CD4-positive, alpha-beta T cell treated with Interleukin-17A for 4 hours (primary cell): ENCODE results near the gene CFAP44.
A peak's percentile ranks its signal among the peaks of the same experiment; 100 is the strongest.
"Not testable (repeated sequence)": the region's sequence is repeated elsewhere in the genome, so short reads cannot be mapped to it uniquely, and the experiment has no call there.

Experiments used
- DNase-seq: peaks from one replicate; pipeline ENCODE4 v3.0.0-alpha.2; 2020; ENCODE audit warnings: mixed read lengths

CFAP44 gene, protein sequence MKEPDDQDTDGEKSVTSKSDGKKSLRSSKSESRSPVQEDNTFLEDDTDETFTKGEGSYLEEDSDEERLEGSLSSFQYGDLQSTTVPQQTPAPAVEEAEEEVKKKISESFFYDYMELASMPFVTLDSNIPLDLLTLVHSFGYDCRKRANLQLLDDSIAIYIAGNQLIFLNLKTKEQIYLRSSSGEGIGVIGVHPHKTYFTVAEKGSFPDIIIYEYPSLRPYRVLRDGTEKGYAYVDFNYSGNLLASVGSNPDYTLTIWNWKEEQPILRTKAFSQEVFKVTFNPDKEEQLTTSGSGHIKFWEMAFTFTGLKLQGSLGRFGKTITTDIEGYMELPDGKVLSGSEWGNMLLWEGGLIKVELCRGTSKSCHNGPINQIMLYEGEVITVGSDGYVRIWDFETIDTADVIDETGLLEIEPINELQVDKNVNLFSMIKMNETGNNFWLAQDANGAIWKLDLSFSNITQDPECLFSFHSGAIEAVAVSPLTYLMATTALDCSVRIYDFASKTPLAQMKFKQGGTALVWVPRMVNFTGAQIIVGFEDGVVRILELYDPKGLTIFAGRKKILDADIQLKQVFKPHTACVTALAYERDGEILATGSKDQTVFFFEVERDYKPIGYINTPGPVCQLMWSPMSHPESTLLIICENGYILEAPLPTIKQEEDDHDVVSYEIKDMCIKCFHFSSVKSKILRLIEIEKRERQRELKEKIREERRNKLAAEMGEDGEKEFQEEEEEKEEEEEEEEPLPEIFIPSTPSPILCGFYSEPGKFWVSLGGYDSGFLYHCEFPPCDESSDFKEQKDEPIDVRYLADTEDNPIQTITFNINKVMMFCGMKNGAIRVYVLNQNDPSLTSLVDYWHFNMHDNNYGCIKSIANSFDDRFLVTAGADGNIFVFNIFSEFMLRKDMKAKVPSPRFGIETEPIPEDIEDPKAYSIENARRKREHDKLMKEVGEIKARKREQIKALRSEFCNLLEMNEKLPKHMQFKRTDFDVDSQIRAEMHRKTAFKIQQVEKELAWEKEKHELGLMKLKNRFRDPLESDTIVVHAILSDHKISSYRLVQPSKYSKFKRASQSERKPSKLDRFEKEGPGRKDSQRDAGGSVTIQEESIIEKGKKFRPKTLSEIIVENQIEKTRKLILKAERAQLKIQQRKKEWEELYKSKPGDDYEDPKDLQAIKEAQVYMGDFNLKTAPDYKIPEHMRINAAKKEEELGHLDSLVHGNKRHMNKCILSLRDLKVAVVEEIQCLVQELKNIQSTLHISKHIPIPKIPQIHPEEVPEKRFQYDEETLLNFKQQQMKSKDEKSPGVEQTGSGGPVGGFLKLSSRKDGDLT (N-terminal part only)

DNA sequence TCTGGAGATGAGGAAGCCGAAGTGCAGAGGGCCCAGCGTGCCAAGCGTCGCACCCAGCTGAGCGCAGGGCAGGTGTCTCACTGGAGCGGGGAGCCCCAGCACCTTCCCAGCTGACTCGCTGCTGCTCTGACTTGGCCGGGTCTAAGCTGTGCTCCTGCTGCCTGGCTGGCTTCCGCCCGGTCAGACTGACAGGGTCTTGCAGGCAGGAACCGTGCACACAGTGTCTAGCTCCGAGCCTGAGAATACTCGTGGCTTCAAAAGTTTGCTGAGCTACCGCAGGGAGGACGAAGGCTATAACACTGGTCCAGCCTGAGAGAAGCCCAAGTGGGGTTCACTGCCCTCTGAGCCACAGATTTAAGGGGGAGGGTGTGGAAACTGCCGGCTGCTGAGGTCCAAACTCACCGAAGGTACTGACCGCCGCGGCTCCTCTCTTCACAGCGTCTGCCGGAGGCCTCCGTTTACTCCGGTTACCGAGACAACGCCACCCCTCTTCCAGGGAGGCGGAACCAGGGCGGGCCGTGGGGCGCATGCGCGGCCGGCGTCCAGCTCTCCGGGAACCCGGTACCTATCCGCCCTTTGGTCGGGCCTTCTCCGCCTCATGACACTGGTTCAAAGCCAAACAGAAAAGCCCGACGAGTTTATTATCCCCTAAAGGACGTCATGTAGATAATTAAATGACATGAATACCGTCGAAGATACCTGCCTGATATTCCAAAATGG lies at the start of gene CFAP44:
TSS of gene CFAP44 (minus strand) at position 443 of the 720 bp plus-strand sequence. CDS start 7,829 bp downstream, outside the sequence.
- peak; percentile 67 for DNase-seq

DNA sequence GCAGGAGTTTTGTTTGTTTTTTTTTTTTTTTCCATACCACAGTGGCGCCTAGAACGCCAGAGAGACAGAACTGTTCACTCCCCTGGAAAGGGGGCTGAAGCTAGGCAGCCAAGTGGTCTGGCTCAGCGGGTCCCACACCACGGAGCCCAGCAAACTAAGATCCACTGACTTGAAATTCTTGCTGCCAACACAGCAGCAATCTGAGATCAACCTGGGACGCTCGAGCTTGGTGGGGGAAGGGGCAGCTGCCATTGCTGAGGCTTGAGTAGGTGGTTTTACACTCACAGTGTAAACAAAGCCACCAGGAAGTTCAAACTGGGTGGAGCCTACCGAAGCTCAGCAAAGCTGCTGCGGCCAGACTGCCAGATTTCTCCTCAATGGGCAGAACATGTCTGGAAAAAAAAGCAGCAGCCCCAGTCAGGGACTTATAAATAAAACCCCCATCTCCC lies 43.9 kb upstream of the CFAP44 start:
- peak; percentile 41 for DNase-seq

DNA sequence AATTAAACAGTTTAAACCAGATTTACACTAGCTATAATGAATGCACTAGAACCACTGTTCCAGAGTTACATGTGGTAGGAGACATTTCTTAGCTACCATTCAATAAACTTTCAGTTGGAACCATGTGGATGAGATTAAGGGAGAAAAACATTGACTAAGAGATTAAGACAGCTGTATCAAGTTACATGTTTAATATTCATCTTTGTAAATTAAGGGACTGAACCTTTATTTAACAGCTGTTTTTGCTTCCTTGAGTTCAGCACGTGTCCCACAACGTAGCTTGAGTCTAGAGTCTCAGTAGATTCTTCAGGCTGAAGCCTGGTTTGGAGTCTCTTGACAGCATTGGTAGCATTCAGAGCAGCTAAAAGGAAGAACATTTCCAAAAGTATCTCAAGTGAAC lies 27.2 kb upstream of the CFAP44 start:
- DNase-seq = no peak

DNA sequence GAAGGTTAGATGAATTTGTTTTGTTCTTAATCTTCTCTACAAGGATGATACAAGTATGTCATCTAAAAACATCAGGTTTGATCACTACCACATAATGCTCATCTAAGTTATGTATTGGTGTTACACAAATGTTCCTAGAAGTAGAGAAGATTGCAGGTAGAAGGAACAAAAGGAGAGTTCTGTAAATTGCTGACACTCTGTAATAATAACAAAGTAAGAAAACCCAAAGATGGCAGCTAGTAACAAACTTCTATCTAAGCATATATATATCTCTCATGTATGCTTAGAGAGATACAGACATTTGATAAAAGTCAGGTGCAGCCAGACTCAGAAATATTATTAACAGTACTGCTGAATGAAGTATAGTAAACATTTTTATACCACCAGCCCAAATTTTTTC lies 20.2 kb upstream of the CFAP44 start:
- no peak for DNase-seq

DNA sequence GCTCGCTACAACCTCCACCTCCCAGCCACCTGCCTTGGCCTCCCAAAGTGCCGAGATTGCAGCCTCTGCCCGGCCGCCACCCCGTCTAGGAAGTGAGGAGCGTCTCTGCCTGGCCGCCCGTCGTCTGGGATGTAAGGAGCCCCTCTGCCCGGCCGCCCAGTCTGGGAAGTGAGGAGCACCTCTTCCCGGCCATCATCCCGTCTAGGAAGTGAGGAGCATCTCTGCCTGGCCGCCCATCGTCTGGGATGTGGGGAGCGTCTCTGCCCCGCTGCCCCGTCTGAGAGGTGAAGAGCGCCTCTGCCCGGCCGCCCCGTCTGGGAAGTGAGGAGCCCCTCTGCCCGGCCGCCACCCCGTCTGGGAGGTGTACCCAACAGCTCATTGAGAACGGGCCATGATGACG lies 17.3 kb upstream of the CFAP44 start:
- DNase-seq = not testable (repeated sequence)

DNA sequence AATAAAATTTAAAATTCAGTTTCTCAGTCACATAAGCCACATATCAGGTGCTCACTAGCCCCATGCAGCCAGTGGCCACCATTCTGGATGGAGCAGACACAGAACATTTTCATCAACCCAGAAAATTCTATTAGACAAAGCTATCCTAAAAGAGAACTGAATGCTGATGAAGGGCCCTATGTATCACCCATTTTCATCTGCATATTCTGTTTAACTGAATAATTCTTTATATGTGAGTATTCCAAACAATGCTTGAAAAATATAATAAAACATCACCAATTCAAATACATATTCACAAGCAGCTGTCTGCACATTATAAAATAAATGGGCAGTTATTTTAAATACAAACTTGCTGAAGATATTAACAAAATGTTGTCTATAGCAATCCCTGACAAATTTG lies 14.2 kb upstream of the CFAP44 start:
- DNase-seq = no peak

DNA sequence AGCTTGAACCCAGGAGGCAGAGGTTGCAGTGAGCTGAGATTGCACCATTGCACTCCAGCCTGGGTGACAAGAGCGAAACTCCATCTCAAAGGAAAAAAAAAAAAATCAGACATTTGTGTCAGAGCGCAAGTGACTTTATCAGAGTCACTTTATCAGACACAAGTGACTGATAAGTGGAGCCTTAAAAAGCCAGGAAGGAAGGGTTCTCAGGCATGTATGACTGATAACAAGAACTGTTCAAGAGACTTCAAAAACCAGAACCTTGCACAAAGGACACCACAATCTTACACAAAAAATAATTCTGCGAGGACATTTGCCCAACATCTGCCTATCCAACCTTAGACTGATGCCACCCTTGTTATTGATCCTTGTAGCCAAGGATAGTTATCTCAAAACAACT lies 13.3 kb upstream of the CFAP44 start:
- DNase-seq = no peak

DNA sequence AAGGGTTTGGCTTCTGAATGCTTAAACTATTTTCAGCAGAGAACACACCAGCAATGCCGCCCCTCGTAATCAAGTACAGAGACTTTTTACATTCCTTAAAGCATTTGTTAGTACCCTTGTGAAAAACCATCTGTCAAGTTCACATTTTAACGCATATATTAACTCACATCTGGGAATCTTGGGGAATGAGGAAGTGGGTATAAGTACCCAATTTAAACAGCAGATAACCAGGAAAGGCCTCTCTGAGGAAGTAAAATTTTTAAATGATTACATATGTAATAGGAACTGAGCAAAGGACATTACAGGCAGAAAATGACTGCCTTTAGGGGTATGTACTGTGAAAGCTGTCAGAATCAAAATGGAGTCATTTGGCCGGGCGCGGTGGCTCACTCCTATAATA lies 12.8 kb upstream of the CFAP44 start:
- no peak for DNase-seq

DNA sequence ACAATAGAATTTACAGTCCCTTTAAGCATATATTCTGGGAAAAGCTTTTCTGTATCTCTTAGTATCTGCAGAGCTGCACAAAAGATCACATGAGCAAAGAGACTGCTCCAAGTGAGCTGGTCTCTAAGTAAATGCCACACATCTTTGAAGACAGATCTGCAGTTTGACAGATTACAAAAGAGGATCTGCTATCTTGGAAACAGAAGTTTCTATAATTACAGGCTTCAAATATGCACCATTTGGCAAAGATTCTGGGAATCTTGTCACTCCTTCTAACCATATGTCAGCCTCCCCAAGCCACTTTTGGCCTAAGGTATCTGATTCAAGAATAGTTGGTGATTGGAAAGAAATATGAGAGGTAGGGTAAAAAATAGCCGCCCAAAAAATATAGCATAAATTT lies 9.6 kb upstream of the CFAP44 start:
- DNase-seq = no peak

DNA sequence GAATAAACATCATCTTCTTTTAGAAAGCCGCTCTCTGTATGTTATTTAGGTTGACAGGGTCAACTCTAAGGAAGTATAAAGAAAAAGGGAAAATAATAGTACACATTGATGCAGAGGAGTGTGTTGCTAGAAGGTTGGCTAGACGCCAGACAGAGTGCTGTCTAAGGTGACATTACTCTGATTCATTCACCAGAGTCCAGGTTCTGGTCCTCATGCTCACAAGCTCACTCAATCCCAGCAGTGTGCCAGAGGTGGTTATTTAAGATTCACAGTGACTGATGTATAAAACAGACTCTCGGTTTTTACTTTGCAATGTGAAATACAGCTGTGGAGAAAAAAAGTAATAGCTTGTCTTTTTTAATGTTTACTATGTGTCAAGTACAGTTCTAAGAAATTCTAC lies 1.7 kb downstream of the CFAP44 start:
- no peak for DNase-seq

DNA sequence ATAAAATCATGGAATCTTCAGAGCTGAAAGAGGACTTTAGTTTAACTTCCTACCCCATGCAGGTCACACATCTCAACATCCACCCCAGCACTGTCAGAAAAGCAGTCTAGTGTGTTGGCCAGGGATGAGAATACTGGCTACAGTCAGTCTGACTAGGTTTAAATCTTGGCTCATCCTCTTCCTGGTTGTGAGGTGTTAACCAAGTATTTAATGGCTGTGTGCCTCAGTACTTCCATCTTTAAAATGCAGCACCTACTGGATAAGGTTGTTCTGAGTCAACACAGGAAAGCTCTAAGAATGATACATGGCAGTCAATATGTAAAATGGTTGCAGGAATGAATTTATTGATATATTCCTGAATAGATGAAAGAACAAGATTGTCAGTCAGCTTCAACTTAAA lies 3.1 kb downstream of the CFAP44 start:
- DNase-seq = no peak

DNA sequence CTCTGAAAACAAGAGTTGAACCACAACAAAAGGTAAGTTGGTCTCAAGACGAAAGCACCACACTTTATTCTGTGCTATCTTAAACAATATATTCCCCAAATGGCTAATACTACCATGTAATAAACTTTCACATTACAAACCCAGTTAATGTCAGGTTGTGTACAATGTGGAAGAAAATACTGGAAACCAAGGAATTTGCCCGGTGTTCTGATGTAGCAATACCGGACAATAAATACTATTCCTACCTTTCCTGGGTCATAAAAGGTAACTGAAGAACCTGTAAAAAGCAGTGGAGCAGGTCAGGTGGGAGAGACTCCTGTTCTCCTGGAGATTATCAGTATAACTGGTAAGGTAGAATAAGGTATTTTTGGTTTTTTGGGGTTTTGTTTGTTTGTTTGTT lies 3.9 kb downstream of the CFAP44 start:
- no peak for DNase-seq

DNA sequence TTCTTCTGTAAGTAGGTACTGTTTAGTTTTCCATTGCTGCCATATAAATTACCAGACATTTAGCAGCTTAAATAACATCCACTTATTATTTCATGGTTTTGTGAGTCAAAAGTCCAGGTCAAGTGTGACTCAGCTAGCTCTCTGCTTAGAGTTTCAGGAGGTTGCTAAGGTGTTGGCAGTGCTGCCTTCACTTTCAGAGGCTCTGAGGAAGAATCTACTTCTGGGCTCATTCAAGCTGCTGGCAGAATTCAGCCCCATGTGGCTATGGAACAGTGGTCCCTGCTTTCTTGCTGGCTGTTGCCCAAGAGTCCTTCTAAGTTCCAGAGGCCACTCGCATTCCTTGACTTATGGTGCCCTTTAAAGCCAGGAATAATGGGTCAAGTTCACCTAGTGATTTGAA lies 4.5 kb downstream of the CFAP44 start:
- no peak for DNase-seq

DNA sequence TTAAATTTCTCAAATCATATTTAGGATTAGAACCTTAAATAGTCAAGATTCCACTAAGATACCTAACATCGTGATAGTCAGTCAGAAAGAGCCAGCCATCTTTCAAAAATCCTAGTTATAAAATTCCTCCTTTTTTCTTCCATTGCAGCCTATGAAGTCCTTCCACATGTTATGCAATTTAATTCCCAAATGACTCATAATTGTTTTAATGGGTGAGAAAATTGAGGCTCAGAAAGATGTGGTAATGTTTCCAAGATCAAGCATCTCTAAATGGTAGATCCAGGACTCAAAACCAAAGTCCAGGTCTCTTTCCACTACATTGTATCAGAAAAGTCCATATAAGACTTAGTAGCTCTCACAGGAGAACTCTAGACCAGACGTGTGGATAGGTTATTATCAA lies 9.5 kb downstream of the CFAP44 start:
- no peak for DNase-seq

DNA sequence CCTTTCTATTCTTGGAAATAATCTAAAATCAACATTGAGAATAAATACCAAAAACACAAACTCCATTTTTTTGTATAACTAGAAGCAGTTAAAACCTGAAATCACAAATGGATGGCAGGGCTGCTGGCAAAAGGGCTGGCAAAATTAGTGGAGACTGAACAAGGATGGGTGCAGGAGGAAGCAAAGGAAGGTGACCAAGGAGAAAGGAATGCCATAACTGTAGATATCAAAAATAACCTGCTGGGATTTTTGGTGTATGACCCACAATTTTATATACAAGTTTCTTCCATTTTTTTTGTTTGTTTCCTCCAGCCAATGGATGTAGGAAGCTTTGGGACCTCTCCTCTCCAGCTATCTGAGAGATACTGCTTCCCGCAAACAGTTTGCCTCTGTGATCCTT lies 12.7 kb downstream of the CFAP44 start:
- no peak for DNase-seq

DNA sequence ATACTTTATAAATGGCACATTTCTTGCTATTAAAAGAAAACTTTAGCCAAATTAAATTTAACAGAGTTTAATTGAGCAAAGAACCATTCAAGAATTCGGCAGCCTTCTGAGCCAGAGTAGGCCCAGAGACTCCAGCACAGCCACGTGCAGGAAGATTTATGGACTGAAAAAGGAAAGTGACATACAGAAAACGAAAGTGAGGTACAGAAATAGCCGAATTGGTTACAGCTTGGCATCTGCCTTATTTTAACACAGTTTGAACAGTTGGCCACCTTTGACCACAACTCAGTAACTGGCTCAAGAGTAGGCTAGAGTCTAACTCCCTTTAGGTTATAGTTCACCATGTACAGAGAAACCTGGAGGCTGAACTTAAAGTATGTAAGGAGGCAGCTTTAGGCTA lies 17.6 kb downstream of the CFAP44 start:
- DNase-seq = no peak

DNA sequence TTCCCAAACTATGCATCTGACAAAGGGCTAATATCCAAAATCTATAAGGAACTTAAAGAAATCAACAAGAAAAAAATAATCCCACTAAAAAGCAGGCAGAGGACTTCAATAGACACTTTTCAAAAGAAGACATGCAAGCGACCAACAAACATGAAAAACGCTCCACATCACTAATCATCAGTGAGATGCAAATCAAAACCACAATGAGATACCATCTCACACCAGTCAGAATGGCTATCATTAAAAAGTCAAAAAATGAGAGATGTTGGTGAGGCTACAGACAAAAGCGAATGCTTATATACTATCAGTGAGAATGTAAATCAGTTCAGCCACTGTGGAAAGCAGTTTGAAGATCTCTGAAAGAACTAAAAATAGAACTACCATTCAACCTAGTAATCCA lies 20.2 kb downstream of the CFAP44 start:
- DNase-seq = no peak

DNA sequence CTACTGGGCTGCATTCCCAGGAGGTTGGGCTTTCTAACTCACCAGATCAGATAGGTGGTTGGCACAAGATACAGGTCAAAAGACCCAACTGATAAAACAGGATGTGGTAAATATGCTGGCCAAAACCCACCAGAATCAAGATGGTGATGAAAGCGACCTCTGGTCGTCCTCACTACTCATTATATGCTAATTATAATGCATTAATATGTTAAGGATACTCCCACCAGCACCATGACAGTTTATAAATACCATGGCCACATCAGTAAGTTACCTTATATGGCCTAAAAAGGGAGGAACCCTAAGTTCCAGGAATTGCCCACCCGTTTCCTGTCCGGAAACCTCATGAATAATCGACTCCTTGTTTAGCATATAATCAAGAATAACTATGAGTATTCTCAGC lies 31.6 kb downstream of the CFAP44 start:
- no peak for DNase-seq

DNA sequence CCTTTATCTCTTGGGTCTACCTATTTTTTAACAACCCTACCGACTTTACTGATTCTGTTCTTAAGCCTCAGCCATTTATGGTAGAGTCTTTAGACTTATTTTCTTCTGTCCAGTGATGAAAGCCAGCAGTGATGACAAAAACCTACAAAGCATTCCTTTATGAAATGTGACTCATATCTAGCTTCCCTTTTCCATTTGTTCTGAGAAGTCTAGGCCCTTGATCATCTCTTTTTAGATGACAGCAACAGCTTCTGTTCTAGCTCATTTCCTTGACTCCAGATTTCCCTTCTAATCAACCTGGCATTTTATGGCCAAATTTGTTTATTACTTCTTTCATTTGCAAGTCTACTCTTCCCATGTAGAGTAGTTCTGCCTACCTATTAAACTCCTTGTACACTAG lies 36.1 kb downstream of the CFAP44 start:
- DNase-seq = no peak

DNA sequence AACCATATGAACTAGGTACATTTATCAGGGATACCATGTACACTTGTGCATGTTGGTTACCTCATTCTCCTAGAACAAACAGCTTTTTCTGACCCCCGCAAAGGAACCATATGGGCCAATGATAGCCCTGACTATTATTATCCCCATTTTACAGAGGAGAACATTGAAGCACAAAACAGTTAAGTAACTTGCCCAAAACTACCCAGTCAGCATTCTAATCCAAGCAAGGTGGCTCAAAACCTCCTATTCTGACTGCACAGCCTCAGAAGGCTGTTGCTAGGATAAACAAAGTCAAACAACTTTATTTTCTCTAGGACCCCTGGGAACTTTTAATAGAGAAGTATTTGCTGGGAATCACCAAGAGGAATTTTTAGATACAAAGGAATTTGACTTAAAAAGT lies 36.7 kb downstream of the CFAP44 start:
- DNase-seq = no peak
